Measurements from ENCODE around the gene SNAP25. TPM values are rescaled to one million over a fixed set of nuclear protein-coding genes. Genes with fewer than 3 reads are reported as not detected.

The SNAP25 gene
- total RNA-seq, 1 experiment from 2014 or later, result not detected

GRCh38 chr20:10228330-10228729 lies 9.7 kb downstream of the SNAP25 start:
- Histone ChIP-seq H4K20me1 (ENCODE audit: low read length) (no peaks in the 10 kb centered on the region), H3K9me3 (ENCODE audit: low read length) (no peaks in the 10 kb centered on the region), H3K4me2 (ENCODE audit: low read length) (no peak overlapping the region), H2AFZ (ENCODE audit: low read length) (no peak overlapping the region), H3K9me2 (replicated peaks; ENCODE audit: low read length) (no peaks in the 10 kb centered on the region), H3K4me1 (ENCODE audit: insufficient read depth, low read length) (no peaks in the 10 kb centered on the region), H3F3A (ENCODE audit: low read length, unreplicated experiment) (no peaks in the 10 kb centered on the region), H3K79me2 (ENCODE audit: low read length) (no peaks in the 10 kb centered on the region), H3K27ac (ENCODE audit: low read length) (no peak overlapping the region), H3K4me3 (ENCODE audit: low read length) (no peak overlapping the region), H3K9ac (ENCODE audit: low read length) (no peak overlapping the region), H3K27me3 (ENCODE audit: low read length) (peaks cover 70% of the 10 kb centered on the region), H3K36me3 (ENCODE audit: low read depth, low read length) (no peaks in the 10 kb centered on the region)
- ATAC-seq (no peak), DNase-seq (no peak)
- POLR2A ChIA-PET (ENCODE audit: unreplicated experiment), result no interaction called here
- intact Hi-C loops (cut with micrococcal nuclease), result no loop called here
- no TSS peak for BruUV-seq (replicated peaks)
- CTCF ChIA-PET, result no interaction called here
- no peak for TF ChIP-seq CTCF (conservative IDR thresholded peaks at IDR 0.05; ENCODE audit: low read depth, low read length)
- no peak for TF ChIP-seq EZH2phosphoT487 (IDR thresholded peaks at IDR 0.05; ENCODE audit: borderline replicate concordance, low read length)
- no peak for TF ChIP-seq EZH2 (IDR thresholded peaks at IDR 0.05; ENCODE audit: low read length, unreplicated experiment)

- ChIA-PET CTCF (no interaction called here), POLR2A (ENCODE audit: unreplicated experiment) (no interaction called here)
- Histone ChIP-seq H3K9me2 (replicated peaks; ENCODE audit: low read length) (no peaks in the 10 kb centered on the region), H3K4me1 (ENCODE audit: insufficient read depth, low read length) (no peaks in the 10 kb centered on the region), H3K79me2 (ENCODE audit: low read length) (no peaks in the 10 kb centered on the region), H3K36me3 (ENCODE audit: low read depth, low read length) (no peaks in the 10 kb centered on the region), H3F3A (ENCODE audit: low read length, unreplicated experiment) (no peaks in the 10 kb centered on the region), H4K20me1 (ENCODE audit: low read length) (no peaks in the 10 kb centered on the region), H2AFZ (ENCODE audit: low read length) (no peak overlapping the region), H3K9me3 (ENCODE audit: low read length) (no peaks in the 10 kb centered on the region), H3K4me3 (ENCODE audit: low read length) (no peak overlapping the region), H3K27ac (ENCODE audit: low read length) (no peak overlapping the region), H3K27me3 (ENCODE audit: low read length) (peaks cover 70% of the 10 kb centered on the region), H3K4me2 (ENCODE audit: low read length) (no peak overlapping the region), H3K9ac (ENCODE audit: low read length) (no peak overlapping the region)
- no TSS peak for BruUV-seq (replicated peaks)
- intact Hi-C loops (cut with micrococcal nuclease), result no loop called here
- DNase-seq (no peak), ATAC-seq (no peak)
- no peak for TF ChIP-seq CTCF (conservative IDR thresholded peaks at IDR 0.05; ENCODE audit: low read depth, low read length)
- no peak for TF ChIP-seq EZH2 (IDR thresholded peaks at IDR 0.05; ENCODE audit: low read length, unreplicated experiment)
- no peak for TF ChIP-seq EZH2phosphoT487 (IDR thresholded peaks at IDR 0.05; ENCODE audit: borderline replicate concordance, low read length)
Measured at GRCh38 chr20:10231290-10231689, 12.7 kb downstream of the SNAP25 start.

GRCh38 chr20:10236540-10237533 lies 18.2 kb downstream of the SNAP25 start:
- no peaks in the 10 kb centered on the region for H3K36me3 ChIP-seq (ENCODE audit: low read depth, low read length)
- H3K9me2 ChIP-seq (replicated peaks; ENCODE audit: low read length), result no peaks in the 10 kb centered on the region
- H3K4me2 ChIP-seq (ENCODE audit: low read length), result no peak overlapping the region
- no peaks in the 10 kb centered on the region for H3K79me2 ChIP-seq (ENCODE audit: low read length)
- H3K27me3 ChIP-seq (ENCODE audit: low read length), result peaks cover 23% of the 10 kb centered on the region
- ChIA-PET POLR2A (ENCODE audit: unreplicated experiment) (no interaction called here), CTCF (no interaction called here)
- DNase-seq (no peak), ATAC-seq (no peak)
- H3K27ac ChIP-seq (ENCODE audit: low read length), result no peak overlapping the region
- BruUV-seq (replicated peaks), result no TSS peak
- H3K9me3 ChIP-seq (ENCODE audit: low read length), result no peaks in the 10 kb centered on the region
- H2AFZ ChIP-seq (ENCODE audit: low read length), result no peak overlapping the region
- no peak overlapping the region for H3K4me3 ChIP-seq (ENCODE audit: low read length)
- no peaks in the 10 kb centered on the region for H3F3A ChIP-seq (ENCODE audit: low read length, unreplicated experiment)
- no peaks in the 10 kb centered on the region for H3K4me1 ChIP-seq (ENCODE audit: insufficient read depth, low read length)
- H4K20me1 ChIP-seq (ENCODE audit: low read length), result no peaks in the 10 kb centered on the region
- intact Hi-C loops (cut with micrococcal nuclease), result no loop called here
- H3K9ac ChIP-seq (ENCODE audit: low read length), result no peak overlapping the region
- TF ChIP-seq CTCF (conservative IDR thresholded peaks at IDR 0.05; ENCODE audit: low read depth, low read length), result no peak
- TF ChIP-seq EZH2phosphoT487 (IDR thresholded peaks at IDR 0.05; ENCODE audit: borderline replicate concordance, low read length), result no peak
- no peak for TF ChIP-seq EZH2 (IDR thresholded peaks at IDR 0.05; ENCODE audit: low read length, unreplicated experiment)
